ENCODE results near the gene DNAJA3. TPM values are rescaled to one million over a fixed set of nuclear protein-coding genes. Genes with fewer than 3 reads are reported as not detected.
A peak's percentile ranks its signal among the peaks of the same experiment; 100 is the strongest.

The DNAJA3 gene
- total and polyA plus RNA-seq, 9 of the 15 experiments (the other 6 are each of a cell fraction or from before 2014, with no cell fraction given): 8.1 to 105 (median 79.0) TPM

DNA sequence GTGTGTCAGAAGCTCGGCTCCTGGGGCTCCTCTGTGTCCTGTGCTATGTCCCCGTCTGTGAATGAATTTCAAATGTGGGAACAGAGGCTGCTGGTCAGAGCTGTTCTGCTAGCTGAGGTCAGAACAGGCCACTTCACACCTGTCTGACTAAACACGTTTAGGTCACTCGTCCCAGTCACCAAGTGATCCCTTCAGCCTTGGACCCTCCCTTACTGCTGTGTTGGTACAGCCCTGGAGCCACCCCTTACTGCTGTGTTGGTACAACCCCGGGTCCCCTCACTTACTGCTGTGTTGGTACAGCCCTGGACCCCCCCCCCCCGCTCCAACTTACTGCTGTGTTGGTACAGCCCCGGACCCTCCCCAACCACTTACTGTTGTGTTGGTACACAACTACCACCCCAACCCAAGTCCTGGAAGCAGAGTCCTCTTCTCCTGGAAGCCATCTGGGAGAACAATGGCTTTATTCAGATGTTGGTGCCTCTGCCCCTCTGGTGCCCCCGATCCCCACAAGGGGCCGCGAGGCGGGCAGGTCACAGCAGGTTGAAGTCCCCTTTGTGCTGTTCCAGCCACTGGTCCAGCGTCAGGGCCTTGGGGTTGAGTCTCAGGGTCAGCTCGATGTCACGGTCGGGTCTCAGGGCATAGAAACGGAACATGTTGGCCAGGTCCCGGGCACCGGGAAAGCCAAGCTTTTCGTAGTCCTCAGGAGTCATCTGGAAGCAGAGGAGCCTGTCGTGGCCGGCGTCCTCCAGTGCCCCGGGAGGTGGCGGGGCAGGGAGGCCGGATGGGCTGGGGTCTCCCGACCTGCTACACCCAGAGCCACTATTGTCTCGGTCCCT, 35.8 kb downstream of the DNAJA3 start (continued):
- TF ChIP-seq, protein P1, sequence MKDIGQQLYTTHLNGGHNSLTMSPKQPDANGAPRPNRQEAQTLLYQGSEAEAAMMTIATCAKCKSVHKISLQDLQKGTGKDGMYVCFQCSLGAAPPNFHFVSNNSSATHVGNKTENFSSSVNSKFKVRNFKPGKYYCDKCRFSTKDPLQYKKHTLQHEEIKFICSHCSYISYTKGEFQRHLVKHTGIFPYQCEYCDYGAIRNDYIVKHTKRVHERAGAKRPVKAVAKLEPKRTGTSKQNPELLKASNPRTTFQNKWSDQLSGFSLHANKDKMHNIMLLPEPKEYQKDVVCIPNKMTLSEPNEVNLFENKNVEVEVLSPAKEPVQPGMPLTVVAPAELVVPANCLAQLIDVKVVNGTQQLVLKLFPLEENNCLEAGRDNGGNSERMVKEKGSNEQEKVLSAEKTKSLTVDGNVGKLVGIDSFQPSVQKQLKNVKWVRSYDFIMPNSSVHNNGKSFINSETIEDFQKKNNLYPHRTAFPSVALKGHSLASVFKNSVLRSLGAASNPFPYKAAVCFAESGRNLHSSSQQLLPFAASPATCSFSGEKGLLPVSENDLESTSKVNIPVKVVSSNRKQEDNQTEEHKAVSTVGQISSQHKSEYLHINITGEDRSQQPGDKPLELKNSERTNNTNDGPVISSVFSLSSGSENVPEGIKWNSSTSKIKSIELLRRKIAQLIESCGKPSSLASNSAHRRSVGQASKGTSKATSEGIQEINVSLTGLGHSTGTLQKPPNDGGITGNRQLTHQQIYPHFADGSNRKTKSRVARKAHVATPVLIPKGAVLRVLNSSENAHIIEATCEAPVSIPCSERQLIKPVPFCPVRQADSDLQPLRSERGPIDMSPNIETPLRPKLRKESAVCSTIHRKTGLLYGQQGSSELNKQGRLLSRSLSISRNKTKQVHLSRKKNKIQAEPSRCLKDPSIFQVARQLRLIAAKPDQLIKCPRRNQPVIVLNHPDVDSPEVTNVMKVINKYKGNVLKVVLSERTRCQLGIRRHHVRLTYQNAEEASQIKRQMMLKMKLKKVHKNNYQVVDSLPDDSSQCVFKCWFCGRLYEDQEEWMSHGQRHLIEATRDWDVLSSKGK (CRISPR knock-in tag; IDR thresholded peaks at IDR 0.05): no peak
- TF ChIP-seq TFAM (CRISPR knock-in tag; conservative IDR thresholded peaks at IDR 0.05): no peak
- TF ChIP-seq PHB2 (IDR thresholded peaks at IDR 0.05; ENCODE audit: low read depth): no peak
- no peak for TF ChIP-seq FOXM1 (IDR thresholded peaks at IDR 0.05; ENCODE audit: low read depth)
- TF ChIP-seq FOXM1 (CRISPR knock-in tag; IDR thresholded peaks at IDR 0.05; ENCODE audit: low read depth): no peak
- TF ChIP-seq PTTG1 (tag; IDR thresholded peaks at IDR 0.05; ENCODE audit: low read depth): no peak
- TF ChIP-seq, protein P2, sequence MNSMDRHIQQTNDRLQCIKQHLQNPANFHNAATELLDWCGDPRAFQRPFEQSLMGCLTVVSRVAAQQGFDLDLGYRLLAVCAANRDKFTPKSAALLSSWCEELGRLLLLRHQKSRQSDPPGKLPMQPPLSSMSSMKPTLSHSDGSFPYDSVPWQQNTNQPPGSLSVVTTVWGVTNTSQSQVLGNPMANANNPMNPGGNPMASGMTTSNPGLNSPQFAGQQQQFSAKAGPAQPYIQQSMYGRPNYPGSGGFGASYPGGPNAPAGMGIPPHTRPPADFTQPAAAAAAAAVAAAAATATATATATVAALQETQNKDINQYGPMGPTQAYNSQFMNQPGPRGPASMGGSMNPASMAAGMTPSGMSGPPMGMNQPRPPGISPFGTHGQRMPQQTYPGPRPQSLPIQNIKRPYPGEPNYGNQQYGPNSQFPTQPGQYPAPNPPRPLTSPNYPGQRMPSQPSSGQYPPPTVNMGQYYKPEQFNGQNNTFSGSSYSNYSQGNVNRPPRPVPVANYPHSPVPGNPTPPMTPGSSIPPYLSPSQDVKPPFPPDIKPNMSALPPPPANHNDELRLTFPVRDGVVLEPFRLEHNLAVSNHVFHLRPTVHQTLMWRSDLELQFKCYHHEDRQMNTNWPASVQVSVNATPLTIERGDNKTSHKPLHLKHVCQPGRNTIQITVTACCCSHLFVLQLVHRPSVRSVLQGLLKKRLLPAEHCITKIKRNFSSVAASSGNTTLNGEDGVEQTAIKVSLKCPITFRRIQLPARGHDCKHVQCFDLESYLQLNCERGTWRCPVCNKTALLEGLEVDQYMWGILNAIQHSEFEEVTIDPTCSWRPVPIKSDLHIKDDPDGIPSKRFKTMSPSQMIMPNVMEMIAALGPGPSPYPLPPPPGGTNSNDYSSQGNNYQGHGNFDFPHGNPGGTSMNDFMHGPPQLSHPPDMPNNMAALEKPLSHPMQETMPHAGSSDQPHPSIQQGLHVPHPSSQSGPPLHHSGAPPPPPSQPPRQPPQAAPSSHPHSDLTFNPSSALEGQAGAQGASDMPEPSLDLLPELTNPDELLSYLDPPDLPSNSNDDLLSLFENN (IDR thresholded peaks at IDR 0.05; ENCODE audit: low read depth in 2 of 2, low read length in 2 of 2): no peak
- TF ChIP-seq JUND (IDR thresholded peaks at IDR 0.05; ENCODE audit: borderline replicate concordance, low read depth, low read length): peak; percentile 88
- no peak for TF ChIP-seq JUND (tag; IDR thresholded peaks at IDR 0.05; ENCODE audit: borderline replicate concordance, low read depth, low read length)
- TF ChIP-seq, protein P3, sequence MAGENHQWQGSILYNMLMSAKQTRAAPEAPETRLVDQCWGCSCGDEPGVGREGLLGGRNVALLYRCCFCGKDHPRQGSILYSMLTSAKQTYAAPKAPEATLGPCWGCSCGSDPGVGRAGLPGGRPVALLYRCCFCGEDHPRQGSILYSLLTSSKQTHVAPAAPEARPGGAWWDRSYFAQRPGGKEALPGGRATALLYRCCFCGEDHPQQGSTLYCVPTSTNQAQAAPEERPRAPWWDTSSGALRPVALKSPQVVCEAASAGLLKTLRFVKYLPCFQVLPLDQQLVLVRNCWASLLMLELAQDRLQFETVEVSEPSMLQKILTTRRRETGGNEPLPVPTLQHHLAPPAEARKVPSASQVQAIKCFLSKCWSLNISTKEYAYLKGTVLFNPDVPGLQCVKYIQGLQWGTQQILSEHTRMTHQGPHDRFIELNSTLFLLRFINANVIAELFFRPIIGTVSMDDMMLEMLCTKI (IDR thresholded peaks at IDR 0.05; ENCODE audit: partially characterized antibody): no peak
- TF ChIP-seq NFATC3 (IDR thresholded peaks at IDR 0.05): no peak
- no peak for TF ChIP-seq GTF2F1 (IDR thresholded peaks at IDR 0.05; ENCODE audit: low read depth, low read length)
- no peak for TF ChIP-seq ZNF124 (CRISPR knock-in tag; IDR thresholded peaks at IDR 0.05)
- TF ChIP-seq ZNF561 (CRISPR knock-in tag; conservative IDR thresholded peaks at IDR 0.05): no peak
- no peak for TF ChIP-seq ZFP36 (IDR thresholded peaks at IDR 0.05; ENCODE audit: low read depth, low read length, partially characterized antibody)
- TF ChIP-seq MBD2 (IDR thresholded peaks at IDR 0.05; ENCODE audit: borderline replicate concordance, low read depth): peak; percentile 87
- TF ChIP-seq SAFB2 (IDR thresholded peaks at IDR 0.05; ENCODE audit: borderline replicate concordance, low read depth, low read length, severe bottlenecking): no peak
- no peak for TF ChIP-seq MTA2 (IDR thresholded peaks at IDR 0.05; ENCODE audit: low read depth)
- no peak for TF ChIP-seq NCOR1 (IDR thresholded peaks at IDR 0.05)
- no peak for TF ChIP-seq ILF3 (IDR thresholded peaks at IDR 0.05; ENCODE audit: borderline replicate concordance)
- TF ChIP-seq SETDB1 (IDR thresholded peaks at IDR 0.05; ENCODE audit: low read length): no peak
